Stimulated activated CD8-positive, alpha-beta memory T cell treated with anti-CD3 and anti-CD28 coated beads, Interleukin-7, amount 100 ng/mL, for 24 hours (primary cell): ENCODE data around the gene CCSER1.

Source experiments
- DNase-seq: peaks from one replicate; pipeline ENCODE4 v3.0.0-alpha.2; 2020; ENCODE audit warnings: low read depth

The CCSER1 gene

GRCh38 chr4:90127223-90127705 lies at the start of gene CCSER1:
Gene CCSER1 (plus strand): TSS chr4:90127394.
- no peak for DNase-seq

GRCh38 chr4:90078440-90078839 lies 48.8 kb upstream of the CCSER1 start:
- DNase-seq = no peak

GRCh38 chr4:90080116-90080515 lies 47.1 kb upstream of the CCSER1 start:
- DNase-seq = no peak

GRCh38 chr4:90081432-90082144 lies 45.6 kb upstream of the CCSER1 start:
- no peak for DNase-seq

- no peak for DNase-seq
Observed at GRCh38 chr4:90082449-90082848, 44.7 kb upstream of the CCSER1 start.

GRCh38 chr4:90084277-90084966 lies 42.8 kb upstream of the CCSER1 start:
- DNase-seq = no peak

- DNase-seq = no peak
Observed at GRCh38 chr4:90084967-90085295, 42.3 kb upstream of the CCSER1 start.

- DNase-seq = no peak
Observed at GRCh38 chr4:90093526-90093925, 33.7 kb upstream of the CCSER1 start.

GRCh38 chr4:90095000-90095399 lies 32.2 kb upstream of the CCSER1 start:
- no peak for DNase-seq

- no peak for DNase-seq
Observed at GRCh38 chr4:90099812-90100211, 27.4 kb upstream of the CCSER1 start.

- no peak for DNase-seq
Observed at GRCh38 chr4:90103991-90104390, 23.2 kb upstream of the CCSER1 start.

GRCh38 chr4:90105274-90105673 lies 21.9 kb upstream of the CCSER1 start:
- DNase-seq = no peak

- DNase-seq = no peak
Observed at GRCh38 chr4:90112715-90113114, 14.5 kb upstream of the CCSER1 start.

GRCh38 chr4:90113881-90114457 lies 13.2 kb upstream of the CCSER1 start:
- no peak for DNase-seq

- no peak for DNase-seq
Observed at GRCh38 chr4:90118527-90119195, 8.5 kb upstream of the CCSER1 start.

GRCh38 chr4:90120037-90120436 lies 7.2 kb upstream of the CCSER1 start:
- no peak for DNase-seq

GRCh38 chr4:90120815-90121214 lies 6.4 kb upstream of the CCSER1 start:
- no peak for DNase-seq

- DNase-seq = no peak
Observed at GRCh38 chr4:90121676-90122354, 5.4 kb upstream of the CCSER1 start.

GRCh38 chr4:90122355-90122748 lies 4.8 kb upstream of the CCSER1 start:
- DNase-seq = no peak

- no peak for DNase-seq
Observed at GRCh38 chr4:90124276-90124675, 2.9 kb upstream of the CCSER1 start.

GRCh38 chr4:90126805-90127204 lies 389 bp upstream of the CCSER1 start:
- DNase-seq = no peak

- no peak for DNase-seq
Observed at GRCh38 chr4:90127706-90128345, 632 bp downstream of the CCSER1 start.
